H1 (cell line): ENCODE results near the gene TFB2M. TPM values are rescaled to one million over a fixed set of nuclear protein-coding genes. Genes with fewer than 3 reads are reported as not detected.

Experiments used
- CTCF ChIA-PET: fragments of 300-600 bp; sonication (Branson Sonifier 250); formaldehyde crosslinking; loops from one replicate; lab custom pipeline; 2021; ENCODE audit not compliant: partially characterized antibody; lab: Charles Lee
- POLR2A ChIA-PET: fragments of 300-600 bp; sonication (Branson Sonifier 250); formaldehyde crosslinking; loops from one replicate; lab custom pipeline; 2021; ENCODE audit warnings: inconsistent platforms; ENCODE audit not compliant: partially characterized antibody; lab: Charles Lee
- DNase-seq, 2 experiments: peaks; one replicate each; pipeline versions ENCODE4 v3.0.0 to v3.0.0-alpha.2; 2010 to 2022; ENCODE audit warnings: low spot score in 2 of 2, low read depth in 1 of 2, mixed read lengths in 1 of 2
- FAIRE-seq: peaks from 2 replicates; lab custom pipeline; 2011; peaks lifted over from hg19 to GRCh38; lab: Jason Lieb, UNC
- H2AFZ ChIP-seq: 2 replicates; pipeline ENCODE4 v1.8.1; 2012; ENCODE audit warnings: low read length, inconsistent platforms
- H2AK5ac ChIP-seq: 2 replicates; pipeline ENCODE4 v1.6.1; 2013; ENCODE audit warnings: low read depth, low read length
- H2BK120ac ChIP-seq: replicated peaks from 2 replicates; pipeline ENCODE3; 2013; ENCODE audit warnings: low read depth, low read length, inconsistent platforms
- H2BK12ac ChIP-seq: 2 replicates; pipeline ENCODE4 v1.6.1; 2013; ENCODE audit warnings: low read depth, low read length
- H2BK15ac ChIP-seq: 2 replicates; pipeline ENCODE4 v1.6.1; 2013; ENCODE audit warnings: low read length
- H2BK20ac ChIP-seq: 2 replicates; pipeline ENCODE4 v1.6.1; 2013; ENCODE audit warnings: low read length
- H2BK5ac ChIP-seq: 2 replicates; pipeline ENCODE4 v1.6.1; 2013; ENCODE audit warnings: low read depth, low read length
- H3K14ac ChIP-seq: 2 replicates; pipeline ENCODE4 v1.6.1; 2013; ENCODE audit warnings: inconsistent platforms; ENCODE audit not compliant: insufficient read length
- H3K18ac ChIP-seq: 2 replicates; pipeline ENCODE4 v1.6.1; 2013; ENCODE audit warnings: low read length; ENCODE audit errors: extremely low read depth
- H3K23ac ChIP-seq: 2 replicates; pipeline ENCODE4 v1.6.1; 2013; ENCODE audit warnings: inconsistent platforms; ENCODE audit not compliant: insufficient read length
- H3K23me2 ChIP-seq: 2 replicates; pipeline ENCODE4 v1.6.1; 2013; ENCODE audit warnings: low read depth, low read length
- H3K27ac ChIP-seq: 2 replicates; pipeline ENCODE4 v1.6.1; 2011; ENCODE audit warnings: low read depth, low read length, inconsistent platforms
- H3K27me3 ChIP-seq, 4 experiments: replicated peaks in 1 of 4; 1 replicate in 1 of 4; 2 replicates in 3 of 4; pipeline versions ENCODE4 v1.6.1 to v1.8.1; 2011 to 2013; ENCODE audit warnings: low read length in 3 of 4, mild to moderate bottlenecking in 3 of 4, inconsistent platforms in 2 of 4, mixed read lengths in 2 of 4, moderate library complexity in 1 of 4; ENCODE audit not compliant: control insufficient read depth in 3 of 4, insufficient read depth in 3 of 4; ENCODE audit errors: extremely low read depth in 1 of 4
- H3K36me3 ChIP-seq, 4 experiments: 2 replicates each; pipeline versions ENCODE4 v1.6.1 to v1.8.1; 2011 to 2013; ENCODE audit warnings: mild to moderate bottlenecking in 4 of 4, low read length in 3 of 4, moderate library complexity in 2 of 4, control low read depth in 1 of 4, inconsistent platforms in 1 of 4; ENCODE audit not compliant: insufficient read depth in 4 of 4, control insufficient read depth in 2 of 4
- H3K4ac ChIP-seq: replicated peaks from 2 replicates; pipeline ENCODE3; 2013; ENCODE audit warnings: low read length, low read depth, mixed read lengths, inconsistent platforms; ENCODE audit not compliant: insufficient read length
- H3K4me1 ChIP-seq, 4 experiments: replicated peaks in 1 of 4; 1 replicate in 1 of 4; 2 replicates in 3 of 4; pipeline versions ENCODE4 v1.6.1 to v1.8.1; 2011 to 2013; ENCODE audit warnings: low read length in 3 of 4, inconsistent platforms in 2 of 4, mixed read lengths in 1 of 4; ENCODE audit not compliant: insufficient read depth in 4 of 4, control insufficient read depth in 3 of 4
- H3K4me2 ChIP-seq, 2 experiments: 2 replicates each; pipeline versions ENCODE4 v1.6.1 to v1.8.1; 2011 to 2013; ENCODE audit warnings: low read depth in 2 of 2, low read length in 2 of 2, control low read depth in 1 of 2, inconsistent platforms in 1 of 2, mild to moderate bottlenecking in 1 of 2; ENCODE audit not compliant: insufficient read depth in 1 of 2
- H3K4me3 ChIP-seq, 4 experiments: fragments of 200-600, 300-600 bp in 1 of 4; sonication (generic), shearing (Covaris generic), sonication (Bioruptor Twin) in 1 of 4; 2 replicates each; pipeline versions ENCODE4 v1.5.1 to v1.8.1; 2011 to 2016; ENCODE audit warnings: low read length in 4 of 4, low read depth in 3 of 4, control low read depth in 2 of 4, inconsistent platforms in 2 of 4, mild to moderate bottlenecking in 2 of 4, mixed read lengths in 1 of 4, moderate library complexity in 1 of 4; ENCODE audit not compliant: insufficient read depth in 2 of 4; ENCODE audit errors: extremely low read depth in 1 of 4
- H3K56ac ChIP-seq: replicated peaks from 2 replicates; pipeline ENCODE3; 2013; ENCODE audit warnings: low read depth, mild to moderate bottlenecking, mixed read lengths, low read length, inconsistent platforms; ENCODE audit not compliant: insufficient read length
- H3K79me1 ChIP-seq: 2 replicates; pipeline ENCODE4 v1.6.1; 2013; ENCODE audit warnings: low read depth, low read length, control low read depth
- H3K79me2 ChIP-seq, 2 experiments: 2 replicates each; pipeline versions ENCODE4 v1.6.1 to v1.8.1; 2012 to 2013; ENCODE audit warnings: low read length in 2 of 2, mild to moderate bottlenecking in 2 of 2, inconsistent platforms in 1 of 2; ENCODE audit not compliant: insufficient read depth in 2 of 2, control insufficient read depth in 1 of 2
- H3K9ac ChIP-seq, 4 experiments: replicated peaks in 1 of 4; 1 replicate in 1 of 4; 2 replicates in 3 of 4; pipeline versions ENCODE4 v1.6.1 to v1.8.1; 2011 to 2013; ENCODE audit warnings: low read depth in 3 of 4, low read length in 3 of 4, control low read depth in 2 of 4, mild to moderate bottlenecking in 2 of 4, moderate library complexity in 2 of 4, inconsistent platforms in 1 of 4; ENCODE audit errors: extremely low read depth in 1 of 4
- H3K9me3 ChIP-seq, 2 experiments: 2 replicates each; pipeline versions ENCODE4 v1.6.1 to v1.8.1; 2012 to 2013; ENCODE audit warnings: mild to moderate bottlenecking in 2 of 2, moderate library complexity in 2 of 2, control low read depth in 1 of 2, inconsistent platforms in 1 of 2, low read depth in 1 of 2, low read length in 1 of 2, mixed read lengths in 1 of 2; ENCODE audit not compliant: insufficient read depth in 2 of 2
- H4K20me1 ChIP-seq, 2 experiments: replicated peaks in 1 of 2; 2 replicates each; pipeline versions ENCODE3 to v1.8.1; 2011 to 2013; ENCODE audit warnings: inconsistent platforms in 2 of 2, low read length in 2 of 2, mild to moderate bottlenecking in 1 of 2; ENCODE audit not compliant: insufficient read depth in 2 of 2, control insufficient read depth in 1 of 2
- H4K5ac ChIP-seq: 2 replicates; pipeline ENCODE4 v1.6.1; 2013; ENCODE audit warnings: low read length, low read depth, mixed read lengths, inconsistent platforms; ENCODE audit not compliant: insufficient read length
- H4K8ac ChIP-seq: 2 replicates; pipeline ENCODE4 v1.8.0; 2013; ENCODE audit warnings: mild to moderate bottlenecking, moderate library complexity, low read length, inconsistent platforms; ENCODE audit not compliant: insufficient read depth; ENCODE audit errors: extremely low read depth
- H4K91ac ChIP-seq: replicated peaks from 2 replicates; pipeline ENCODE3; 2013; ENCODE audit warnings: low read length, mixed read lengths, inconsistent platforms; ENCODE audit not compliant: insufficient read length
- CBX5 ChIP-seq: fragments of 300-800, 300-1000 bp; sonication (generic); IDR thresholded peaks from 2 replicates; pipeline ENCODE4 v1.7.1; 2016; ENCODE audit warnings: antibody characterized with exemption, low read length, low read depth
- CHD2 ChIP-seq: IDR thresholded peaks from 2 replicates; pipeline ENCODE4 v1.6.1; 2012; ENCODE audit warnings: low read length, improper control_type of control experiment
- CREB1 ChIP-seq: IDR thresholded peaks from 2 replicates; pipeline ENCODE4 v1.6.1; 2012; ENCODE audit warnings: inconsistent platforms
- E2F6 ChIP-seq: IDR thresholded peaks from 2 replicates; pipeline ENCODE4 v1.6.1; 2012; ENCODE audit warnings: inconsistent platforms
- EGR1 ChIP-seq: IDR thresholded peaks from 2 replicates; pipeline ENCODE4 v1.6.1; 2011; ENCODE audit warnings: low read depth, low read length, borderline replicate concordance
- GABPA ChIP-seq: IDR thresholded peaks from 2 replicates; pipeline ENCODE4 v1.6.1; 2011; ENCODE audit warnings: mild to moderate bottlenecking, low read length, moderate library complexity, borderline replicate concordance; ENCODE audit not compliant: insufficient read depth
- MAX ChIP-seq: IDR thresholded peaks from 2 replicates; pipeline ENCODE4 v1.6.1; 2012; ENCODE audit warnings: inconsistent platforms
- POU5F1 ChIP-seq: IDR thresholded peaks from 2 replicates; pipeline ENCODE4 v1.6.1; 2011; ENCODE audit warnings: low read depth, mild to moderate bottlenecking, low read length, moderate library complexity
- RBBP5 ChIP-seq: IDR thresholded peaks from 2 replicates; pipeline ENCODE4 v1.7.1; 2012; ENCODE audit warnings: low read depth, mild to moderate bottlenecking, inconsistent platforms, low read length, moderate library complexity, borderline replicate concordance
- RXRA ChIP-seq: IDR thresholded peaks from 2 replicates; pipeline ENCODE4 v1.6.1; 2011; ENCODE audit warnings: low read depth, mild to moderate bottlenecking, low read length, moderate library complexity; ENCODE audit not compliant: insufficient read depth
- SP2 ChIP-seq: IDR thresholded peaks from 2 replicates; pipeline ENCODE4 v1.6.1; 2012; ENCODE audit warnings: mild to moderate bottlenecking, low read length, inconsistent platforms
- USF2 ChIP-seq: IDR thresholded peaks from 2 replicates; pipeline ENCODE4 v1.6.1; 2011; ENCODE audit warnings: low read length, improper control_type of control experiment
- WGBS, 2 experiments: shearing (Covaris generic) in 1 of 2; methylation state at CpG; one replicate each; pipeline versions ENCODE4 v1.1.6 to v1.1.7; 2013 to 2015; ENCODE audit warnings: low lambda C conversion rate in 2 of 2, mixed read lengths in 2 of 2, inconsistent platforms in 1 of 2, low coverage in 1 of 2, missing lambda C conversion rate in 1 of 2; ENCODE audit not compliant: insufficient replicate concordance in 2 of 2, insufficient coverage in 1 of 2, insufficient read length in 1 of 2; ENCODE audit errors: extremely low coverage in 1 of 2, missing lambda C conversion rate in 1 of 2; 5-methylcytosine and 5-hydroxymethylcytosine counted together
- polyA plus RNA-seq, 7 experiments: library from polyadenylated mRNA; depleted of rRNA in 3 of 7; stranded (reverse) in 5 of 7; unstranded in 2 of 7; fragments of >200 nt in 5 of 7; fragments of 200-250 nt in 2 of 7; gene quantifications; 1 replicate in 5 of 7; 2 replicates in 1 of 7; 4 replicates in 1 of 7; pipeline versions ENCODE4 v1.2.1 to v1.2.3, GENCODE V29; 2011 to 2013; ENCODE audit warnings: missing spikeins in 2 of 7, mixed read lengths in 2 of 7
- total RNA-seq: library from RNA; stranded (reverse); fragmentation: NEBNext Ultra II Directional; extraction: Animal tissue kit (Norgen Biotek cat#: 25700); gene quantifications from 2 replicates; pipeline ENCODE4 v1.2.1, GENCODE V29; 2021

The TFB2M gene
- total and polyA plus RNA-seq, 2 of the 8 experiments (the other 6 are each of a cell fraction or from before 2014, with no cell fraction given): 10.4 to 22.0 TPM

GRCh38 chr1:246591958-246592357 is 25.9 kb upstream of the TFB2M start:
- H2BK5ac ChIP-seq: no peak overlapping the region
- H3K4me2 ChIP-seq: no peak overlapping the region
- H3K18ac ChIP-seq: no peak overlapping the region
- no peak overlapping the region for H3K56ac ChIP-seq
- H4K91ac ChIP-seq: no peak overlapping the region
- DNase-seq (no peak), FAIRE-seq (no peak)
- H4K8ac ChIP-seq: no peak overlapping the region
- H2BK15ac ChIP-seq: no peak overlapping the region
- CTCF ChIA-PET: interaction anchor here (1.6 kb wide), 1 partner anchor 8 kb away, joined by 5 read pairs; no protein-coding TSS in a partner anchor
- H3K79me1 ChIP-seq: no peaks in the 10 kb centered on the region; the same call in 1 of the 2 replicates
- H3K27ac ChIP-seq: no peak overlapping the region
- H3K27me3 ChIP-seq: no peaks in the 10 kb centered on the region
- no peak overlapping the region for H2BK20ac ChIP-seq
- H3K9ac ChIP-seq: no peak overlapping the region
- H3K4me3 ChIP-seq: no peak overlapping the region
- H3K9me3 ChIP-seq: no peaks in the 10 kb centered on the region; a peak in 1 of 4 replicates
- peaks cover 0 to 6% (median 0%) of the 10 kb centered on the region in 4 experiments; a peak in 2 of 8 replicates for H3K36me3 ChIP-seq
- 97% methylated on average over 13 of the region's 13 CpGs; no CpG with 5 or more reads in 1 of the 2 experiments for WGBS, 2 experiments
- H2BK120ac ChIP-seq: no peak overlapping the region
- H3K4me1 ChIP-seq: no peaks in the 10 kb centered on the region
- H3K4ac ChIP-seq: no peak overlapping the region
- no peak overlapping the region for H2AK5ac ChIP-seq
- no peaks in the 10 kb centered on the region for H4K20me1 ChIP-seq
- no peaks in the 10 kb centered on the region for H3K23me2 ChIP-seq
- no peak overlapping the region for H2AFZ ChIP-seq
- no peak overlapping the region for H3K23ac ChIP-seq
- no peak overlapping the region for H2BK12ac ChIP-seq
- POLR2A ChIA-PET: no interaction called here
- H3K79me2 ChIP-seq: peaks cover 0 to 11% of the 10 kb centered on the region in 2 experiments; a peak in 2 of 4 replicates
- no peak overlapping the region for H4K5ac ChIP-seq
- H3K14ac ChIP-seq: no peak overlapping the region
- TF ChIP-seq USF2 (no peak), CBX5 (no peak), RBBP5 (no peak), RXRA (no peak), SP2 (no peak), GABPA (no peak), E2F6 (no peak), CREB1 (no peak), EGR1 (no peak), CHD2 (no peak), MAX (no peak), POU5F1 (no peak)
